ENCODE measurements around the gene FGD3. TPM values are rescaled to one million over a fixed set of nuclear protein-coding genes. Genes with fewer than 3 reads are reported as not detected.

Gene FGD3
- total RNA-seq, 6 experiments from 2014 or later = not detected

DNA sequence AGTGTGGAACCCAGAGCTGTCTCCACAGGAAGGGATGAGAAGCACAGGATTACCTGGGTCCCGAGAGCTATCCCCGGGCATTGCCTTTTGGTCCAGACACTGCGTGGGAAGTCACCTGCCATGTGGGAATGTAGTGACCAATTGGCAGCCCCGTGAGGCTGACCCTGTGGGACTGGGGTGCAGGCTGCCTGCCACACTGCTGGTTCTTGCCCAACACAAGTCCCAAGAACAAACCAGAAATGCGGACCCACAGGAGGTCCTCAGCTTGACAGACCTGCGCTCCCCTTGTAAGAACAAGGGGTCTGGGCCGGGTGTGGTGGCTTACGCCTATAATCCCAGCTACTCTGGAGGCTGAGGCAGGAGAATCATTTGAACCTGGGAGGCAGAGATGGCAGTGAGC is 2.4 kb upstream of the FGD3 start:
- no peak for DNase-seq
- peaks cover 40% of the 10 kb centered on the region for H3K27me3 Mint-ChIP-seq (ENCODE audit: insufficient read depth)
- no peaks in the 10 kb centered on the region for H3K36me3 Mint-ChIP-seq (ENCODE audit: low read depth)
- H3K27ac Mint-ChIP-seq = no peak overlapping the region
- H3K4me1 Mint-ChIP-seq (ENCODE audit: low read depth) = no peaks in the 10 kb centered on the region
- H3K4me3 Mint-ChIP-seq = no peak overlapping the region
- peaks cover 4% of the 10 kb centered on the region; the same call in 1 of the 2 replicates for H3K9me3 Mint-ChIP-seq
- TF ChIP-seq, protein P1, sequence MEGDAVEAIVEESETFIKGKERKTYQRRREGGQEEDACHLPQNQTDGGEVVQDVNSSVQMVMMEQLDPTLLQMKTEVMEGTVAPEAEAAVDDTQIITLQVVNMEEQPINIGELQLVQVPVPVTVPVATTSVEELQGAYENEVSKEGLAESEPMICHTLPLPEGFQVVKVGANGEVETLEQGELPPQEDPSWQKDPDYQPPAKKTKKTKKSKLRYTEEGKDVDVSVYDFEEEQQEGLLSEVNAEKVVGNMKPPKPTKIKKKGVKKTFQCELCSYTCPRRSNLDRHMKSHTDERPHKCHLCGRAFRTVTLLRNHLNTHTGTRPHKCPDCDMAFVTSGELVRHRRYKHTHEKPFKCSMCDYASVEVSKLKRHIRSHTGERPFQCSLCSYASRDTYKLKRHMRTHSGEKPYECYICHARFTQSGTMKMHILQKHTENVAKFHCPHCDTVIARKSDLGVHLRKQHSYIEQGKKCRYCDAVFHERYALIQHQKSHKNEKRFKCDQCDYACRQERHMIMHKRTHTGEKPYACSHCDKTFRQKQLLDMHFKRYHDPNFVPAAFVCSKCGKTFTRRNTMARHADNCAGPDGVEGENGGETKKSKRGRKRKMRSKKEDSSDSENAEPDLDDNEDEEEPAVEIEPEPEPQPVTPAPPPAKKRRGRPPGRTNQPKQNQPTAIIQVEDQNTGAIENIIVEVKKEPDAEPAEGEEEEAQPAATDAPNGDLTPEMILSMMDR (IDR thresholded peaks at IDR 0.05) = no peak

DNA sequence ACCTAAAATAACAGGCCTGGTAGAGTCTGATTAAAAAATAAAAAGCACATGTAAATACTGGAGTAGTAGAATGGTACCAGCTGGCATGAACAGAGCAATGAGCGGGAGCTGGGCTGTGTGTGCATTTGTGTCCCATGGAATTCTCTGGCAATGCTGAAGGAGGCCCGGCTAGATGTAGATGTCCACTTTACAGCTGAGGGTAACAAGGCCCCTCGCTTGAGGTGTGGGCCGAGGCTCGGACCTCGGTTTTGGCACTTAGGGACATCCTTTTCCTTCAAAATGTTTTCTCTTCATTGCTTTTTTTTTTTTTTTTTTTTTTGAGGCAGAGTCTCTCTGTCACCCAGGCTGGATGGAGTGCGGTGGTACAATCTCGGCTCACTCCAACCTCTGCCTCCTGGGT is 1.5 kb upstream of the FGD3 start:
- no peak overlapping the region for H3K4me3 Mint-ChIP-seq
- H3K9me3 Mint-ChIP-seq = peaks cover 4% of the 10 kb centered on the region; the same call in 1 of the 2 replicates
- no peaks in the 10 kb centered on the region for H3K36me3 Mint-ChIP-seq (ENCODE audit: low read depth)

DNA sequence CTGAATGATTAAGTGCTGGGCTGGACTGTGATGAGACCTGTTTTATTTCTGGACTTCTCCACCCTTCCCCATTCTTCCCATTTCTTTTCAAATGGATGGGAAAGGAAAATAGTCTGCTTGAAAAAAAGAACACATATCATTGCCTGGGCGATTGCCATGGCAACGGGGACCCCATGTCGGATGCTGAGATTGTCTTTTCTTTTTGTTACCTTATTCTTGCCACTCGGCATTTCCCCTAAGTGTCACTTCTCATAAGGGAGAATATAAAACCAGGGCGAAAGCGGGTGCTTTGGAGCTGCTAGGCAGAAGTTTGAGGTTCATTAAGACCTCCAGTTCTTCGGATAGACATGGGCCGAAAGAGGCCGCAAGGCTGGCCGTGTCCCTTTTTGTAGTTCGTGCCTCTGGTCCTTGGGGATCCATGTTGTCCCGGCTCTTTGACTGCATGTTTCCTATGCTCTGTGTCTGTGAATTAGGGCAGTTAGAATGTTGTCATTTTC is 763 bp downstream of the FGD3 start:
- no peak overlapping the region for H3K27ac Mint-ChIP-seq
- H3K36me3 Mint-ChIP-seq (ENCODE audit: low read depth) = no peaks in the 10 kb centered on the region

More for the DNA sequence above, 1.5 kb upstream of the FGD3 start:
- DNase-seq = no peak
- Mint-ChIP-seq H3K4me1 (ENCODE audit: low read depth) (no peaks in the 10 kb centered on the region), H3K27me3 (ENCODE audit: insufficient read depth) (peaks cover 46% of the 10 kb centered on the region), H3K27ac (no peak overlapping the region)
- TF ChIP-seq, protein P1 (IDR thresholded peaks at IDR 0.05) = no peak

DNA sequence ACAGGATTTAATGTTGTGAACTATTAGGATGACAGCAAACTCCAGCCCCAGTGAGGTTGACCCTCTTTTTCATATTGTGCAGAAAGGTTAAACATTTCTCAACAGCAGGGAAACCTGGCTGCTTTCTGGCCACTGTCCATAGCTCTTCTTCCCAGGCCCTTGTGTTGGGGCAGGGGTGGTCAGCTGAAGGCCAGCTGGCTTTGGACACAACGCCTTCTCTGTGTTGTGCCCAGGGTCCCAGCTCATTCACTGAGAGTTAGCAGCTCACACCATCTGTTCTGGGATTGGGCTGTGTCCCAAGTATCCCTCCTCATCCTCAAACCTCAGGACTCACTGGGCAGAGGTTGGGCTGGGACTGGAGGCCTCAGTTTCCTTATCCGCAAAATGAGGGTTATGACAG is 1.3 kb downstream of the FGD3 start:
- peaks cover 4% of the 10 kb centered on the region; the same call in 1 of the 2 replicates for H3K9me3 Mint-ChIP-seq
- H3K36me3 Mint-ChIP-seq (ENCODE audit: low read depth) = no peaks in the 10 kb centered on the region
- no peak overlapping the region for H3K27ac Mint-ChIP-seq
- TF ChIP-seq, protein P1 (IDR thresholded peaks at IDR 0.05) = no peak
- H3K4me3 Mint-ChIP-seq = no peak overlapping the region
- peaks cover 45% of the 10 kb centered on the region for H3K27me3 Mint-ChIP-seq (ENCODE audit: insufficient read depth)
- DNase-seq = no peak
- H3K4me1 Mint-ChIP-seq (ENCODE audit: low read depth) = peaks cover 5% of the 10 kb centered on the region; the same call in 1 of the 2 replicates

More for the DNA sequence above, 763 bp downstream of the FGD3 start:
- TF ChIP-seq, protein P1 (IDR thresholded peaks at IDR 0.05) = no peak
- no peak for DNase-seq
- Mint-ChIP-seq H3K9me3 (peaks cover 4% of the 10 kb centered on the region; the same call in 1 of the 2 replicates), H3K27me3 (ENCODE audit: insufficient read depth) (peaks cover 45% of the 10 kb centered on the region), H3K4me3 (no peak overlapping the region), H3K4me1 (ENCODE audit: low read depth) (no peaks in the 10 kb centered on the region; the same call in 1 of the 2 replicates)

DNA sequence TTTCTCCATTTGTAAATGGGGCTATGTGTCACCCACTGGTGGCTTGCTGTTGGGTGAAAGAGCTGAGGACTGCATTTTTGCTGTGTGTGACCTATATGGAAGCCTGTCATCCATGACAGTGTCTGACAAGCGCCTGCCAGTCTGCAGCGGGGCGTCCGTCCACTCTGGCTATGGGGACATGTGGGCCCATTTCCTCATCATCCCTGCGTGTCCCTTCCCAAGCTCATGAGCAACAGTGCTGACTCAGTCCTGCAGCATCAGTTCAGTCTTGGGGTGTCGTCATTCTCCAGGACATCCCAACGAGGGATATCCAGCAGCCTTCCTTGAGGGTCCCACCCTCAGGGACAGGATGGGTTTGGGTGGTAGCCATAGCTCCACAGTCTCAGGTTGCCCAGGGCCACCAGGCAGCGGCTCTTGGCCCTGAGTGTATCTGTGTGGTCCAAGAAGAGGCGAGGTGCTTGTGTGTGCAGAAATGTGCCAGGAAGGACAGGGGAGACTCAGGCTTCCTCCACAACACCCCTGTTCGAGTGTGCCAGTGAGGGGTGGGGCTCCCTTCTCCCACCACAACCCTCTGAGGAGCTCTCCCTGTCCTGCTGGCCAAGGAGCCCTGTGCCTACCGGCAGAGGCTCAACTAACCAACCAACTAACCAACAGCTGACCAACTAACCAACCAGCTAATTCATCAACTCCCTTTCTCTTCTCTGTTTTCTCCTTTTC is 2.1 kb downstream of the FGD3 start:
- Mint-ChIP-seq H3K36me3 (ENCODE audit: low read depth) (no peaks in the 10 kb centered on the region), H3K4me3 (no peak overlapping the region), H3K4me1 (ENCODE audit: low read depth) (peaks cover 13% of the 10 kb centered on the region), H3K27me3 (ENCODE audit: insufficient read depth) (peaks cover 45% of the 10 kb centered on the region), H3K27ac (no peak overlapping the region), H3K9me3 (peaks cover 4% of the 10 kb centered on the region; the same call in 1 of the 2 replicates)
- no peak for DNase-seq
- TF ChIP-seq, protein P1 (IDR thresholded peaks at IDR 0.05) = no peak
